ENCODE data around the gene BIK. TPM values are rescaled to one million over a fixed set of nuclear protein-coding genes. Genes with fewer than 3 reads are reported as not detected.

The BIK gene
- 1.2 to 2.2 TPM (median 1.6 TPM) in 5 replicates for total RNA-seq (2022; extraction: Qiagen RNA extraction)

GRCh38 chr22:43110444-43110926, at the start of gene BIK:
Gene BIK (plus strand): TSS chr22:43110750. CDS start chr22:43124023, 13,273 bp downstream.

DNA sequence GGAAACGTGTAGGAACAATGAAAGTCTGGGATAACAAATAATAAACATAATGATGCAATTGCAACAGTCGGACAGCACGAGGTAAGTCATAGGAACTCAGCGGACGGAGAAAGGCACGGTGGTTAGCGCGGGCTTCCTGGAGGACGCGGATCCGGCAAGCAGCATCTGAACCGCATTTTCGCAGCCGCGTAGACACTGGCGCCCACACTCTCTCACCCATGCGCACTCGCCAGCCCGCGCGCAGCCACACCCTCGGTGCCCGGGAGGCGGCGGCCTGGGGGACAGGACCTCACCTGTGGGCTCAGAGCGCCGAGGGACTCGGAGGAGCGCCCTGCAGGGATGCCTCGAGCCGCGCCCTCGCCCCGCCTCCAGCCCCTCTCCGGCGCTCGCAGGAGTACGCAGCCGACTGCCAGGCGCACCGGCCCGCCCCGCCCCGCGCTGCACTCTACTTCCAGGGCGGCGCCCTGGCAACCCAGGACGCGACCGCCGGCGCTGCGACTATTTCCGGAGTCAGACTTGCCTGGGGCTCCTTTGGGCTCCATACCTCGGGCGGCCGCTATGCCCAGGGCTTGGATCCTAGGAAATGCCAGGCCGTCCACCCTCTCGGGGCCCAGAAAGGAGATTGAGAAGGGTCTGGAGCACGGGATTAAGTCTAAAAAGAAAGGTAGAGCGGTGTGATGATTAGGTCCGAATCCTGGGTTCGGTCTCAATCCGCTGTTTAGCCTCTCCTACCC, 21.4 kb upstream of the BIK start, which contains the start of gene TTLL1:
TTLL1 (minus strand) TSS at position 408 of the 734 bp plus-strand sequence. CDS start 13,805 bp downstream, outside the sequence.

DNA sequence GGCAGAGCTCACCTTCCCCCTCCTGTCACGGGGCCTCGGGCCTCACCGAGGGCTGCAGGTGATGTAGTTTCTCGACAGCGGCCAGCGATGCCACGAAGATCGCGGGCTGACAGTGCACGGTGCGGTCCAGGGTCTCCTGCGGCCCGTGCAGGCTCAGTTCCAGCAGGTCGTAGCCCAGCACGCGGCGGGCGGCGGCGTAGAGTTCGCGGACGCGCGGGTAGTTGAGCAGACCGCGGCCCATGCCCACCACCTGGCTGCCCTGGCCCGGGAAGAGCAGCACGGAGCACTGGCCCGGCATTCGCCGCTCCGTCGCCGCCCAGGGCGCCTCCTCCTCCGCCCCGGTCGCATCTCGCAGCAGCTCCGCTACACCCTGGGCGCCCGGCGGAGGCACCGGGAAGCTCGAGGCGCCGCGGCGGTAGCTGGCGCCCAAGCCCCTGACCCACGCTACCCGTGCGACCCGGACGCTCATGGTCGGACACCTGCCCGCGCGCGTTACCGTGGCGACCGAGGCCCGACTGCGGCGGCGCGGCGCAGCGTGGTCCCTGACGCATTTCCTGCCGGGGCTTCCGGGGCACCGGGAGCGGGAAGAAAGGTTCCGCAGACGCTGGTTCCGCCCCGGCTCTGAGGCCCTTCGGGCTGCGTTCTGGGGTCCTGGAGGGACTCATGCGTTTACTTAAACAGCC, 32.5 kb downstream of the BIK start, which contains the start of gene MCAT:
MCAT (minus strand) TSS at position 519 of the 683 bp plus-strand sequence; CDS start at position 469, 50 bp downstream.

DNA sequence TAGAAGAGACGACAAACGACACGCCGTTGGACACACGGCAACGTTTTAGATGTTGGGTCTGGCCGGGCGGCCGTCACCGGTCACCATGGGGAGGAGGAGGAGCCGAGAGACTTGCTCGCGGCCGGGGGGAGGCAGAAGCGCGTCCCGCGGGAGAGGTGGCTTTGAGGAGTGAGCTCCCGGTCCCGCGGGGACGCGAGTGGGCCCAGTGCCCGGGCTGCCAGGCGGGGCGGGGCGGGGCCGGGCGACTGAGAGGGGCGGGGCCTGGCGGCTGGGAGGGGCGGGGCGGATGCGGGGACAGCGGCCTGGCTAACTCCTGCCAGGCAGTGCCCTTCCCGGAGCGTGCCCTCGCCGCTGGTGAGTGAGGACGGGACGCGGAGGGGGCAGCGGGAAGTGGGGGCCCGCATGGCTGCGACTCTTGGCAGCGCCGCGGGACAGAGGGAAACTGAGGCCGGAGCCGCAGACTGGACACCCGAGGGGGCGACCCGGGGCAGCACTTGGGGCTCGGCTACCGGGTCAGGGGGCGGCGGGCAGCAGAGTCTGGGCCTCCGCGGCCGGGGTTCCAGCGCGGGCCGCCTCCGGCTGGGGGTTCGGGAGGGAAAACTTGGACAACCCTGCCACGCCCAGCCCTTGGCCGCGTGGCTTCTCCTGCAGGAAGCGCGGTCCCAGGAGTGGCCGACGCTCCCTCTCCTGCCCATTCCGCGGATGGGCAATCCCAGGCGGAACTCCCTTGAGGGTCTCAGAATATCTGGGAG, 40.9 kb downstream of the BIK start, which contains the start of gene TSPO:
TSPO (plus strand) TSS at position 309 of the 752 bp plus-strand sequence. CDS start 7,680 bp downstream, outside the sequence.

Other genes with a start within 250 kb of the BIK start
- gene PACSIN2, start 95.6 kb upstream of the BIK start, total RNA-seq (2022; extraction: Qiagen RNA extraction) = 165 to 202 TPM (median 198 TPM) in 5 replicates
- 2.4 to 3.2 TPM (median 3.0 TPM) in 5 replicates for gene TTLL1, start 21.4 kb upstream of the BIK start, total RNA-seq (2022; extraction: Qiagen RNA extraction)
- gene MCAT, start 32.6 kb downstream of the BIK start, total RNA-seq (2022; extraction: Qiagen RNA extraction) = 15.0 to 24.6 TPM (median 21.3 TPM) in 5 replicates
- gene TSPO, start 40.8 kb downstream of the BIK start, total RNA-seq (2022; extraction: Qiagen RNA extraction) = 142 to 198 TPM (median 187 TPM) in 5 replicates
- gene TTLL12, start 76.4 kb downstream of the BIK start, total RNA-seq (2022; extraction: Qiagen RNA extraction) = 18.5 to 29.8 TPM (median 28.5 TPM) in 5 replicates
- 0.09 to 0.21 TPM (median 0.18 TPM) in 5 replicates for gene SCUBE1, start 232.6 kb downstream of the BIK start, total RNA-seq (2022; extraction: Qiagen RNA extraction)